ENCODE data around the gene SND1.

Gene SND1

DNA sequence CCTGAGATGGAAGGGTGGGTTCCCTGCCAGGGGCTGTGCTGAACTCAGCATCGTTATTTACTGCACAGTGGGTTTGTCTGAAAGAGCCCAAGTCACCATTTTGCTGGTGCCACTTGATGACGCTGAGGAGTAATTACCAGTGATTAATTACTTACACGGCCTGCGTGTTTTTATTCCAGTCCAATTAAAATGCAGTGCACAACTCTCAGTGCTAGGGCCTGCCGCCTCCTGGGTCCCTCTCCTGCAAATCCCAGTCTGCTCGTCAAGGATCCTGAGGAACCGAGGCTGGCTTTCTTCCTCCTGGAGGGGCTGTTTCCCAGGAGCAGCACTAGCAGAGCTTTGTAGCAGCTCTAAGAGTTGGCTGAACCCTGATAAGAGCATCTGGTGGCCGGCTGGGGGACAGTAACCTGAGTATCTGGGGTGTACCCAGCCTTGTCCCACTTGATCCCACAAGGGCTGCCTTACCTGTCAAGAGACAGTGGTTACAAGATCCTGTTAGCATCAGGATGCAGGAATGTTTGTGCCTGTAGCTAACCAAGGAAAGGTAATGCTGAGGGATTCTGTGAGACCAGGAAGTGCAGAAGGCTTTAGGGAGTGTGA, 424.3 kb downstream of the SND1 start:
- in situ Hi-C loops (cut with HindIII; ENCODE audit: low sequenced_read_pairs): no loop called here

DNA sequence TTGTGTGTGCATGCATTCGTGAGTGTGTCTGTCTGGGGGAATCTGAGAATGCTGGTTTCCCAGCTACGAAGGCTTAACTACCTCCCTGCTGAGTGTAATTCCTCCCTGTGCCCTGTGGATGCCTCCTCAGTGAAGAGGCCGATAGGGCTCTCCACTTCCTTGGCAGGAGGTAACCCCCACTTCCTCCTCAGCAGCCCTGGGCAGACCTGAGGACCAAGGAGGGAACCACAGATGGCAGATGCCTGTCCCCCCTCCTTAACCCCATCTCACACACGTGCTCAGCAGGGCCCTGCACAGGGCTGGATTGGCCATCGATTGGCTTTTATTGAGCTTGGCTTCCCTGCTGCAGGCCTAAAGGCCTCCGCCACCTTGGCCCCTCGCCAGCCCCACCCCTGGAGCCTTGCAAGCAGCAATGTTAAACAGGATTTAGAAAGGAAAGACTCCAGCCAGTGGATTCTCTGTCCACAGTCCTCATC, 424.8 kb downstream of the SND1 start:
- in situ Hi-C loops (cut with HindIII; ENCODE audit: low sequenced_read_pairs): no loop called here

DNA sequence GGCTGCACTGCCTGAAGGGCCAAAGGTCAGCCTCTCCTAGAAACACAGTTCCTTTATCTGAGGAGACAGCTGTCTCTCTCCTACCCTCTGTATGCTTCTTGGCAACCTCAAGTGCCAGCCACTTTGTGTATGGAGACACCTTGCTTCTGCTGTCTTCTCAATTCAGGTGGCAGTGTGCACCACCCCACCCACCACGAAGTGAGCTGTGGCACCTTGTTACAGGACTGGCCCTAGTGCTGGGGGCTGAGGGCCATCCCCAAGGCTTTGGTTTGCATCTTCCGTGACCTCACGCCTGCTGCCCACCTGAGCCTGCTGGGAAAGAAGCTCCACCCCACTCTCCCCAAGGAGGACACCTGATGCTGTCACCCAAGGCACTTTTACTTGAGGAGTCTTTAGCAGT, 426.3 kb downstream of the SND1 start:
- in situ Hi-C loops (cut with HindIII; ENCODE audit: low sequenced_read_pairs): no loop called here

DNA sequence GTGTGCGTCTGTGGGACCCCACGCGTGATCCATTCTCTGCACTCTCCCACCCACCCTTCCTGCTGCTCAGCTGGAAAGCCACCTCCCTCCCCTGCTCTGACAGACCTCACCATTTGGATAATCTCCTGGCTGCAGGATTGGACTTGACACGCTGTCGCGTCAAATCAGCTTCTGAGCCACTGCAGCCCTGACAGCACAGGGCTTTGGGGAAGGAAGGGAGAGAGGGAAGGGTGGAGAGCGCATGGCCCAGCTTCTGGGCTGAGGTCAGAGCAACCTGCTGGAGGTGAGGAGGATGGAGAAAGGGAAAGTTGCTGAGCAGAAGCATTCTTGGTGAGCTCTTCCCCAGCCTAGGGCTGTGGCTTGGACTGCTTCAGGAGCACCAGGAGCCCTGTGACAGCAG, 428.2 kb downstream of the SND1 start:
- in situ Hi-C loops (cut with HindIII; ENCODE audit: low sequenced_read_pairs): no loop called here

DNA sequence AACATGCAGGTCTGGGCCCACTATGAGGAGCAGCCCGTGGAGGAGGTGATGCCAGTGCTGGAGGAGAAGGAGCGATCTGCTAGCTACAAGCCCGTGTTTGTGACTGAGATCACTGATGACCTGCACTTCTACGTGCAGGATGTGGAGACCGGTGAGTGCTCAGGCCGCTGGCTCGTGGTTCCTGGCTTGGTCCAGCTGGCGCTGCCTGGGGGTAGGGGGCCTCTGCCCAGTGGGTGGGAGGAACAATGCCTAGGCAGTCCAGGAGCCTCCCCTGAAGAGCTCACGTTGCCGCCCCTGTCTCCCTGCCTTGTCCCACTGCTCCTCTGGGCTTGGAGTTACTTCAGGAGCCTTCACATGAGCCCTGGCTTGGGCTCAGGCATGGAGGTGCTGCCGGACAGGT, 429.4 kb downstream of the SND1 start:
- in situ Hi-C loops (cut with HindIII; ENCODE audit: low sequenced_read_pairs): no loop called here

DNA sequence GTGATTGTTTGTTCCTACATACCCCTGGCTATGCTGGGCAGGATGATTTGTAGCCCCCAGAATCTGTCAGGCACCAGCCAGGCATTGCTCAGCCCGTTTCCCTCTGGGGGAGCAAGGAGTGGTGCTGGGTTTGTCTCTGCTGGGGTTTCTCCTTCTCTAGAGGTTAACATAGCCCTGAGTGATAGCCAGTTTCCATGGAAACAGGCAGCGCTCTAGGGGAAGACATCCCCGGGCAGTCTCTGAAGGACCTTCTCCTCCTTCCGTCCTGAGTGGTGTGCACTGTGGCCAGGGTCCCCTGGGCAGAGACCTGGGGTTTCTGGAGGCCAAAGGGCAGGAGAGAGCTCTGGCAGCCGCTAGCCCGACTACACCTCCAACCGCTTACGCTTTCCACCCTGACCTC, 429.8 kb downstream of the SND1 start:
- in situ Hi-C loops (cut with HindIII; ENCODE audit: low sequenced_read_pairs): no loop called here

DNA sequence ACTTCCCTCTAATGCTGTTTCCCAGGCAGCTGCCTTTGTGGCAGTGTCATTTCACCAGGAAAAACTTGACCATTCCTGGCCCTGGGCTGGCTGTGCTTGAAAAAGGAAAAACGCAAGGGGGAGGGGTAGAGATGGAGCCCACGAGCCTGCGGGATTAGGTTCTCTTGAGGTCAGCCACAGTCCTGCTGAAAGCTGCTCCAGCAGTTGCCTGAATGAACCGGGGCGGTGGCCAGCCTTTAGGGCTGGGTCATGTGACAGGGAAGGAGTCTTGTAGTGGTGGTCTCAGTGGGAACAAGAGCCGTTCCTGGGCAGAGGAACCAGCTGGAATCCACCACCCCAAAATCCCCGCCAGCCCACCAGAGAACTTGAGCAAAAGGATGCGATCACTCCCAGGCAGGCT, 430.4 kb downstream of the SND1 start:
- in situ Hi-C loops (cut with HindIII; ENCODE audit: low sequenced_read_pairs): no loop called here

DNA sequence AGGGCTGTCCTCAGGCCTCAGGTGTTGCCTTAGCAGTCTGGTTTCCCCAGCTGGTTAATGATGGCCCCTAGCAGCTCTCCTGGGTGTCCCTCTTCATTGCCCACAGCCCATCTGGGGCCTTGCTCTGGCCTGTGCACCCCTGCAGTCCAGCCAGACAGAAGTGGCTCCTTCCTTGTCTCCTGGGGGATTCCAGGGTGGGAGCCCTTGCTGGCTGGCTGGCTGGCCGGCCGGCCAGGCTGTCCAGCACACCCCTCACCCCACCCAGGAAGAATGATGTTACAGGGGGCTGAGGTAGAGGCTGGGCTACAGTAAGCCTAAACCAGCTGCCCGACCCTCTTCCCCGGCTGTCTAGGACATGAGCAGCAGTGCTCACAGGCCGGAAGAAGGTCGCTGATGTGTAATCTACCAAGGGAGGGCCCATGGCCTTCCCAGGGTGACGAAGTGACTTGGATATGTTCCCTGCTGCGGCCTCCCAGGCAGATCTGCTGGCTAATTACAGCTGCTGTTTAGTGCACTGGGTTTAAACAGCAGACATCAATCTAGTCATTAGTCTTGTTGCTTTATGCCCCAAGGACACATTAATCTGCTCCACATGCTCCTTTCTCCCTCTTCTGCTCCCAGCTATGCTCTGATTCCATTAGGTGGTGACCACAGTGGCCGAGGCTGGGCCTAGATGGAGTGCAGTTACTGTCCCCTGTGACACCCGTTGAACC, 433.1 kb downstream of the SND1 start:
- in situ Hi-C loops (cut with HindIII; ENCODE audit: low sequenced_read_pairs): no loop called here

DNA sequence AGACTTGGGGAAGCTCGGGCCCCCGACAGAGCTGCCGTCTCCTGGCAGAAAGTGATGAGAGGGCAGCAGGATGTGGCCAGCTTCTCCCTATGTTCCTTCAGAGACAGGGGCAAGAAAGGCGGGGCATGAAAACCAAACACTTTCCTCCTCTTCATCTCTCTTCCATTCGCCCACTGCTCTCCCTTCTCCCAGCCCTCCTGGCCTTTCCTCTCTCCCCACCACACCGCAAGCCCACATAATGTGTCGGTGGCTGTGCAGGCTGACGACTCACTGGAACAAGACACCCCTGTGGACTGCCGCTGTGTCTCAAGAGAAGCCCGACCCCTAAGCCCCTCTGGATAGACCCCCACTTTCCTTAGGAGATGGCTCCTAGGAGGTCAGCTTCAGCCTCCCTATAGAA, 438.5 kb downstream of the SND1 start:
- in situ Hi-C loops (cut with HindIII; ENCODE audit: low sequenced_read_pairs): no loop called here

DNA sequence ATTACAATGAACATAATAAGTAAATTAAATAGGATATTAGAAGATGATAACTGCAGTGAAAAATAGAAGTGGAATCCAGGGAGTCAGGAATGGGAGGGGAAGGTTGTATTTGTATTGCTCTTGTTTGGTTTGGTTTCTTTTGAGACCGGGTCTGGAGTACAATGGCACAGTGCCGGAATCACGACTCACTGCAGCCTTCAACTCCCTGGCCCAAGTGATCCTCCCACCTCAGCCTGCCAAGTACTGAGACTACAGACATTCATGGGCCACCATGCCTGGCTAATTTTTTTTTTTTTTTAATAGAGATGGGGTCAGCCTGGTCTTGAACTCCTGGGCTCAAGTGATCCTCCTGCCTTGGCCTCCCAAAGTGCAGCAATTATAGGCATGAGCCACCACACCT, 439.1 kb downstream of the SND1 start:
- in situ Hi-C loops (cut with HindIII; ENCODE audit: low sequenced_read_pairs): no loop called here

DNA sequence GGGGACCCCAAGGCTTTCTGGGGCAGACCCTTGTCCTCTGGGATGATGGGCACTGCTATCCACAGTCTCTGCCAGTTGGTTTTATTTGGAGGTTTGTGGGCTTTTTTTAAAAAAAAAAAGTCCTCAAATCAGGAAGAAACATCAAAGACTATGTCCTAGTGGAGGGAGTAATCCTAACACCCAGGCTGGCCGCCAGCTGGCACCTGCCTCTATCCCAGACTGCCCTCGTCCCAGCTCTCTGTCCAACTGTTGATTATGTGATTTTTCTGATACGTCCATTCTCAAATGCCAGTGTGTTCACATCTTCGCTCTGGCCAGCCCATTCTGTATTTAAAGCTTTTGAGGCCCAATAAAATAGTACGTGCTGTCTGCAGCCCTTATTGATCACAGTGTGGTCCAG, 440.2 kb downstream of the SND1 start:
- in situ Hi-C loops (cut with HindIII; ENCODE audit: low sequenced_read_pairs): no loop called here

DNA sequence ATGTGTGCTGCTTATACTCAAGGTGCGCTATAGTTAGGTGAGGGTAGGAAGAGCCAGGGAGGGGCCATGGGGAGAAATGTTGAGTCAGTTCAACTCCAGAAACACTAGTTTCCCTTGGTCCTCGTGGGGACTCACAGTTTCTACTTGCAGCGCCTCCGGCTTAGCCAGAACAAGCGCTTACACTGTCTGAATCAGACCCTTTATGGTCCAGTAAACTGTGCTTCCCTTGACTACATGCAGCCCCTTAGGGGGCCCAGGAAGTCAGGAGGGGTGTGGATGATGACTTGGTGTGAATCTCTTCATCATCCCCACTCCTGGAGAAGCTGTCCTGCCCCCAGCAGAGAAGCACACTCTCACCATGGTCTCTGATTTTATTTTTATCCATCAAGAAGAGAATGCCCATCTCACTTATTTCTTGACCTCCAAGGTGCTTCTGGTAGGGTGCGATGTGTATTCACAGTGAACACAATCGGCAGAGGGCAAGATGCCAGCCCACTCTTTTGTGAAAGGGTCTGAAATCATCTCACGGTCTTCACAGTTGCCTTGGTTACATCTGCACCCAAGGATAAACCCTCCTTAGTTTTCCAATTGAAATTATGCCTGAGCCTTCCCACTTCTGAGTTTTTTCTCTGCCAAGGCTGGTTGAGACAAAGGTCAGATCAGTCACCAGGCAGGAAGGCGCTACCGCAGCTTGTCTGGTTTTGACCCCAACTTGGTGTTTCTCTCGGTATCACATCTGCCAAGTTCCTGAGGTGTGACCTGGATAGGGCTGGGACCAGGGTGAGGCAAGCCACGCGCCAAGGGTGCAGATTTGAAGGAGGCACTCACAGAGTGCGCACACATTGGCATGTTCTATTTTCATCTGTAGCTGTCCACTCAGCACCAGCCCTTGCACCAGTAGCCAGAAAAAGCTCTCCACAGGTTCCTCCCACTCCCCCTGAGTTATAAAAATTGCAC, 441.9 kb downstream of the SND1 start:
- in situ Hi-C loops (cut with HindIII; ENCODE audit: low sequenced_read_pairs): no loop called here

DNA sequence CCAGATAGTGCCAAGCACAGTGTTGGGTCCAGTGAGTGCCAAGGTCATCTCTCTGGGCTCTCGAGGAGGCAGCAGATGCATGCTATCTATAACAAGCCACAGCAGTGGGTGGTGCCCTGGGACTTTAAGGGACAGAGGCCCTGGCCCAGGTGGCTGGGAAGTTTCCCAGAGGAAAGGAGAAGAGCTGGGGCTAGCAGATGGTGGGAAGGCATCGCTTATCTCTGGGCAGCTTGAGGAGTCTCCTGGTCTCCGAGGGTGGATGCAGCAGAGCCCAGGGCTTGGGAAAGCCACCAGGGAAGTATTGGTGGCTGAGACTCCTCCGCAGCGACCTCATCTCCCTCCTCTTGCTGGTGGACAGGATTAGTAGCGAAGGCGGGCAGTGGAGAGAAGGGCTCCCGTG, 442.7 kb downstream of the SND1 start:
- in situ Hi-C loops (cut with HindIII; ENCODE audit: low sequenced_read_pairs): no loop called here

DNA sequence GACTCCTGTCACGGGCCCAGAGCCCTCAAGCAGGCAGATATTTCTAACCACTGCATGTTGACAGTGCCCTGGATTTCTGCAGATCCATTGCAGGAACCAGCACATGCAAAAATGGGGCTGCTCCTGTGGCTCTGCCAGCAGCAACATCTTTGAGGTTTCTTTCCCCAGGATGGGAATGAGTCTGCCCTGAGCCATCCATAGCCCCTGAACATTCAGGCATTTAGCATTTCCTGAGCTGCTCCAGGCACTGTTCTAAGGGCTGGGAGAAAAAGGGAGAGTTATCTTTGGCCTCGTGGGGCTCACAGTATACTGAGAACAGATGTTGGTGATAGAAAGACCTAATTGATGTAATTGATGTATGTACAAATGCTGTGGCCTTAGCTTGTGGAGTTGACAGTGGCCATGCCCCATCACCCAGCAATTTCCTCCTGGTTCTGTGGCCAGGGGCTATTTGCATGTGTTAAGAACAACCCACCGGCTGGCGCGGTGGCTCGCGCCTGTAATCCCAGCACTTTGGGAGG, 445.3 kb downstream of the SND1 start:
- in situ Hi-C loops (cut with HindIII; ENCODE audit: low sequenced_read_pairs): no loop called here

DNA sequence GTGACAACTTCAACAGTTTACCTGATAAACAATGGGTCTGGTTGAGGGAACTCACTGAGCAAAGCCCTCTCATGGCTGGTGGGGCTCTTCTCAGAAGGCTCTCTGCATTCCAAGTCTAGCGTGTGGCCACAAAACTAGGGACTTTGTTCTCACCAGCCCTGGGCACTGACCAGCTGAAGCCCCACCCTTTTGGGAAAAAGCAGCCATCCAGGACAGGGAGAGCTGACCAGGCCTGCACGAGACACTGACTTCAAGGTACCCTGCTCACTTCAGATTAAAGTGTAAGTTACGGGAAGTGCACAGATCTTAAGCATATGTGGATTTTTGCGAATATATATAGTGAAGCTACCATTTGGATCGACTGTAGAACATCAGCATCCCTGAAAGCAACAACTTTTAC, 446.6 kb downstream of the SND1 start:
- in situ Hi-C loops (cut with HindIII; ENCODE audit: low sequenced_read_pairs): no loop called here

DNA sequence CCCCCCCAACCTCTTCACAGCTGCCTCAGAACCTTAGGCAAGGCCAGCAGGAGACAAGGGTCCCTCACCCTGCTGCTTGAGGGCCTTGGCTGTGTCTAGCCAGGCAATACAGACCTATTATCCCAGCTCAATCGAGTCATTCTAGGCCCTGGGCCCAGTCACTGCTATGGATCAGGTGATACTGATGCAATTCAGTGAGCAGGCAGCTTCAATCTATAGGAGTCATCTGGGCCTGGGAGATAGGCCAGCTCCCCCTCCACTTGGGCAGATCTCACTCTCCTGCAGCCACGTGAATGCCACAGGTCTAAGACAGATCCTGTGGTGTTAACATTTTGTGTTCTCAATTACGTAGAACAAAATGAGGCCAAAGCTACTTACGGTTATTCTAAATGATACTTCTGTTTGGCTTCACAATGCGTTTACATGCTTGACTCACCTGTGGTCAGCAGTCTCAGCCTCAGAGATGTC, 447.2 kb downstream of the SND1 start:
- in situ Hi-C loops (cut with HindIII; ENCODE audit: low sequenced_read_pairs): no loop called here

DNA sequence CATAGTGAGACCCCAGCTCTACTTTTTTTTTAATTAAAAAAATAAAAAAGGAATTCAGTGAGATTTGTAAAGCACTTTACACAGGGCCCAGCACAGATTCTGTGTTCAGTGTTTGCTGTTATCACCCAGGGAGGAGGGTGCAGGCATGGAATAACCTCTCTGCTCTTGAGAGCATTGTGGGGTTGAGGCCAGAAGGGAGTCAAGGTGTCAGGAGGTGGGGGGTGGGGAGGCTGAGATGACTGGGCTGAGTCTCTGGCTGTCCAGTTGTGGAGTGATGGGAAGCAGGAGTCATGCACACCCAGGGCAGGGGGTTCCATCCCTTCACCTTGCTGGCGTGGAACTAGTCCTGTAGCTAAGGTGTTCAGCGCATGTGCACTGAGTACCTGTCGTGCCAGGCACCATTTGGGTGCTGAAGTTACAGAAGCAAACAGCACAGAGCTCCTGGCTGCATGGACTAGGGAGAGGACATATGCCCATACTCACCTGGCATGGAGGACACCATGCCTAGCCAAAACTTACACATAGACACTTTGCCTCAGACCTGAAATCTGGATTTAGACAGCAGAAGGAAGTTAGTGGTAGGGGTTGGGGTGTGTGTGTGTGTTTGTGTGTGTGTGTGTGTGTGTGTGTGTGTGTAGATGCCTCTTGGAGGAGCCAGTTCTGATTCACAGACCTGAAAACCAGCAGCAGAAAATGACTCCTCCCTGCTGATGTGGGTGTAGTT, 448.4 kb downstream of the SND1 start:
- in situ Hi-C loops (cut with HindIII; ENCODE audit: low sequenced_read_pairs): loop anchor here (5.0 kb wide), 1 partner anchor 37 kb away; no protein-coding TSS in a partner anchor

DNA sequence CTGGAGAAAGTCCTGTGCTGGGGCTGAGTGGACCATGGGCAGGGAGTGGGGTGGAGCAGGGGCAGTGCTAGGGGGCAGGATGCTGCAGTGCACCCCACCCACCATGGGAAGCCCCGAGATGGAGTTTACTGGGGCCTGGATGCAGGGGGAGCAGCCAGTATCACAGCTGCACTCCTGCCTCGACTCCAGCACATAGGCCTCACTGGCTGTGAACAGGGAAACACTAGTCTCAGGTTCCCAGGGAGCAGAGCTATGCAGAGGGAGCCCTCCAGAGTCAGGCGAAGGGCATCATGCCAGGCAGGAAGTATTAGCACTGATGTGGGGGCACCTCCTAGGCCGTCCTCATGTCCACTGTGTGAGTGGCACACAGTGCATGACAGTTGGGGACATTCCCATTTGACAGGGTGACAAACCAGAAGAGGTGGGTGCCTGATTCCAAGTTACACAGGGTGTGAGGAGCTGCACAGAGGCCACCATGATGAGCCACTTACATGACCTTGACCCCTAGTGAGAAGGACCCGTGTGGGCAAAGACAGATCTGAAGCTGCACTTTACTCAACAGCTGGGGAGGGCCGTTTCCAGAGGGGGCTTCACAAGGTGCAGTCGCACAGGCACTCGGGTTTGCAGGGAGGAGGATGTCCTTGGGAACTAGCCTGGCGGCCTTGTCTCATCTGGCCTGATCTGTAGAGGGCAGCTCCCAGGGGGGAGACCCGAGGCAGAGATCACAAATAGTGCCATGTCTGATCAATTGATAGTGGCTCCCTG, 449.1 kb downstream of the SND1 start:
- in situ Hi-C loops (cut with HindIII; ENCODE audit: low sequenced_read_pairs): loop anchor here (5.0 kb wide), 1 partner anchor 36 kb away; no protein-coding TSS in a partner anchor

DNA sequence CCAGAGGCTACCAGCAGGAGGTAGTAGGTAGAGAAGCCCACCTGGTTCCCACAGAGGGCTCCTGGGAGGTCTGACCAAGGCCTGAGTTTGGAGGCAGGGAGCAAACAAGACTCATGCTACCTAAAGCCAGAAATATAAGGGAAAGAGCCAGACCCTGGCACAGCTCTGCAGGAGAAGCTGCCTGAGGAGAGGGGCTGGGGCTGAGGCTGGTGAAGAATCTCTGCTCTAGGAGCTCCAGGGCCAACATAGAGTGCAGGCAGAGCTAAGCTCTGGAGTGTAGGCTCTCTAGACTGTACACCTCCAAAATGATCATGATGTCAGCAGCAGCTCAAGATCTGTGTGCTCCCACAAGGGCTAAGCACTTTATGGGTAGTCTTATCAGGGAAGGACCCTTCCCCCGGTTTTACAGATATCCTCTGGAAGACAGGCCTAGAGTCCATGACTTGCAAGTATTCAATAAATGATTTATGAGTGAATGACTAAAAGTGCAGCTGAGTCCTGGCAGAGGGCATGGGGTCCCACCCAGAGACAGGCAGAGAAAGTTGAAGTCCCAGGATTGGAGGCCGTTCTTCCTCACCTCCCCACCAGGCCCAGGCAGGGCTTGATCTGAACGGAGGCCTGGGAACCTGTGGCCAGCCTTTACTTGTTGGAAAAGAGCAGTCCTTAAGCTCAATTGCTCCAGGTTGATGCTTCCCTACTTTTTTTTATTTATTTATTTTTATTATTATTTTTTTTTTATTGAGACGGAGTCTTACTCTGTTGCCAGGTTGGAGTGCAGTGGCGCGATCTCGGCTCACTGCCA, 450.7 kb downstream of the SND1 start:
- in situ Hi-C loops (cut with HindIII; ENCODE audit: low sequenced_read_pairs): loop anchor here (5.0 kb wide), 1 partner anchor 35 kb away; no protein-coding TSS in a partner anchor

Data from endothelial cell of hepatic sinusoid (primary cell).